Esophagus muscularis mucosa (tissue), 4 donors: ENCODE measurements around the gene SLC6A9. TPM values are rescaled to one million over a fixed set of nuclear protein-coding genes. Genes with fewer than 3 reads are reported as not detected.

Source experiments
- DNase-seq: peaks from one replicate; pipeline ENCODE4 v3.0.0-alpha.2; 2017; ENCODE audit errors: extremely low spot score
- H3K27ac ChIP-seq, 4 donors: fragments of 200-600 bp; sonication (generic); replicated peaks in 1 of 4; 1 replicate in 3 of 4; 2 replicates in 1 of 4; pipeline ENCODE4 v1.5.1; 2016 to 2019; ENCODE audit warnings: mild to moderate bottlenecking in 1 of 4
- H3K27me3 ChIP-seq, 4 donors: fragments of 200-600 bp; sonication (generic); one replicate each; pipeline versions ENCODE4 v1.5.1 to v1.6.0; 2016 to 2019
- H3K36me3 ChIP-seq, 4 donors: fragments of 200-600 bp; sonication (generic); one replicate each; pipeline ENCODE4 v1.5.1; 2016 to 2019
- H3K4me1 ChIP-seq, 4 donors: fragments of 200-600 bp; sonication (generic); one replicate each; pipeline ENCODE4 v1.5.1; 2016 to 2019
- H3K4me3 ChIP-seq, 4 donors: fragments of 200-600 bp; sonication (generic); 1 replicate in 2 of 4; 2 replicates in 2 of 4; pipeline ENCODE4 v1.5.1; 2016 to 2019; ENCODE audit warnings: mild to moderate bottlenecking in 4 of 4, moderate library complexity in 1 of 4
- H3K9me3 ChIP-seq, 4 donors: fragments of 200-600 bp; sonication (generic); 1 replicate in 3 of 4; 2 replicates in 1 of 4; pipeline ENCODE4 v1.5.1; 2016 to 2019
- CTCF ChIP-seq, 3 experiments: fragments of 200-600 bp in 2 of 3; fragments of 450-650 bp in 1 of 3; sonication (generic) in 2 of 3; IDR thresholded peaks; one replicate each; pipeline ENCODE4 v1.5.1; 2017 to 2019; ENCODE audit warnings: antibody characterized with exemption in 3 of 3, mild to moderate bottlenecking in 2 of 3, moderate library complexity in 1 of 3
- EP300 ChIP-seq: sonication (generic); formaldehyde crosslinking; IDR thresholded peaks from one replicate; pipeline ENCODE4 v1.6.1; 2017; ENCODE audit warnings: antibody characterized with exemption
- POLR2A ChIP-seq: fragments of 450-650 bp; IDR thresholded peaks from one replicate; pipeline ENCODE4 v1.6.1; 2017; ENCODE audit warnings: antibody characterized with exemption, moderate library complexity, mild to moderate bottlenecking, low read depth
- POLR2AphosphoS5 ChIP-seq, 2 donors: sonication (generic); formaldehyde crosslinking; IDR thresholded peaks; one replicate each; pipeline ENCODE4 v1.6.1; 2017; ENCODE audit warnings: antibody characterized with exemption in 2 of 2
- WGBS: methylation state at CpG from one replicate; pipeline ENCODE4 v1.1.5; 2018; 5-methylcytosine and 5-hydroxymethylcytosine counted together
- intact Hi-C: fragments of 100-400 bp; cut with DNase I; formaldehyde crosslinking; loops from one replicate; pipeline ENCODE4 v1.15.1; 2023
- total RNA-seq, 4 donors: library from RNA; depleted of rRNA; stranded (reverse); fragments of >200 nt; gene quantifications; one replicate each; pipeline versions ENCODE4 v1.1.0 to v1.2.1, GENCODE V29; 2016

SLC6A9 gene
- total RNA-seq, 4 donors from 2014 or later, result 5.2 to 17.9 (median 7.8) TPM

GRCh38 chr1:44040418-44040817, 9.2 kb upstream of the SLC6A9 start:
- intact Hi-C loops, result no loop called here
- Histone ChIP-seq H3K27me3 (no peaks in the 10 kb centered on the region), H3K9me3 (no peaks in the 10 kb centered on the region), H3K27ac (no peak overlapping the region), H3K36me3 (no peaks in the 10 kb centered on the region), H3K4me1 (peaks cover 16 to 19% (median 18%) of the 10 kb centered on the region in 4 donors), H3K4me3 (no peak overlapping the region)
- no peak for DNase-seq
- 89% methylated on average over 2 of the region's 2 CpGs for WGBS
- TF ChIP-seq CTCF (IDR thresholded peaks at IDR 0.05) (no peak), EP300 (no peak), POLR2A (no peak), POLR2AphosphoS5 (IDR thresholded peaks at IDR 0.05) (no peak)

GRCh38 chr1:44038876-44039657, 7.8 kb upstream of the SLC6A9 start:
- Histone ChIP-seq H3K27me3 (no peaks in the 10 kb centered on the region), H3K36me3 (no peaks in the 10 kb centered on the region), H3K4me1 (peaks cover 21 to 32% (median 28%) of the 10 kb centered on the region in 4 donors), H3K27ac (no peak overlapping the region), H3K9me3 (no peaks in the 10 kb centered on the region), H3K4me3 (no peak overlapping the region)
- no peak for TF ChIP-seq CTCF (IDR thresholded peaks at IDR 0.05)
- TF ChIP-seq POLR2AphosphoS5 (IDR thresholded peaks at IDR 0.05), result no peak
- no peak for TF ChIP-seq POLR2A
- no peak for TF ChIP-seq EP300
- WGBS, result 83% methylated on average over 2 of the region's 2 CpGs
- DNase-seq, result no peak
- intact Hi-C loops, result loop anchor here (10.0 kb wide), 1 partner anchor 274 kb away; no protein-coding TSS in a partner anchor

GRCh38 chr1:44037154-44037553, 5.9 kb upstream of the SLC6A9 start:
- TF ChIP-seq EP300 (no peak), POLR2A (no peak), CTCF (IDR thresholded peaks at IDR 0.05) (no peak), POLR2AphosphoS5 (IDR thresholded peaks at IDR 0.05) (no peak)
- 60% methylated on average over 5 of the region's 5 CpGs for WGBS
- no peaks in the 10 kb centered on the region for H3K9me3 ChIP-seq
- H3K4me1 ChIP-seq, result peaks cover 21 to 50% (median 36%) of the 10 kb centered on the region in 4 donors
- no peaks in the 10 kb centered on the region for H3K27me3 ChIP-seq
- no peak for DNase-seq
- H3K4me3 ChIP-seq, result no peak overlapping the region
- H3K36me3 ChIP-seq, result no peaks in the 10 kb centered on the region
- H3K27ac ChIP-seq, result peak overlapping the region in 2 of 4 donors; percentile 66 to 86
- intact Hi-C loops, result loop anchor here (2.0 to 10.0 kb wide), 2 partner anchors 32 to 272 kb away; no protein-coding TSS in a partner anchor

- H3K27ac ChIP-seq, result peak overlapping the region; percentile 66 to 86 (median 78)
- no peaks in the 10 kb centered on the region for H3K9me3 ChIP-seq
- intact Hi-C loops, result loop anchor here (2.0 to 10.0 kb wide), 2 partner anchors 32 to 272 kb away; no protein-coding TSS in a partner anchor
- no peak overlapping the region for H3K4me3 ChIP-seq
- 28% methylated on average over 6 of the region's 6 CpGs for WGBS
- H3K36me3 ChIP-seq, result no peaks in the 10 kb centered on the region
- no peaks in the 10 kb centered on the region for H3K27me3 ChIP-seq
- peaks cover 21 to 56% (median 42%) of the 10 kb centered on the region in 4 donors for H3K4me1 ChIP-seq
- TF ChIP-seq POLR2AphosphoS5 (IDR thresholded peaks at IDR 0.05), result peak; percentile 35 to 36
- no peak for TF ChIP-seq EP300
- peak; percentile 70 to 85 (median 85) for TF ChIP-seq CTCF (IDR thresholded peaks at IDR 0.05)
- DNase-seq, result no peak
These were observed 5.3 kb upstream of the SLC6A9 start for GRCh38 chr1:44036409-44037139.
